ENCODE data around the gene C19orf44.

- no peak for TF ChIP-seq POLR2A (IDR thresholded peaks at IDR 0.05; ENCODE audit: low read length)
- TF ChIP-seq GATA1 (IDR thresholded peaks at IDR 0.05; ENCODE audit: low read depth, low read length) = no peak
Observed at GRCh38 chr19:16509141-16510061, 13.2 kb downstream of the C19orf44 start.
